Measurements from ENCODE around the gene TPRX1. TPM values are rescaled to one million over a fixed set of nuclear protein-coding genes. Genes with fewer than 3 reads are reported as not detected.
A peak's percentile ranks its signal among the peaks of the same experiment; 100 is the strongest.

TPRX1 gene
- total and polyA plus RNA-seq, 2 donors (not counting 1 experiment from before 2014, with no cell fraction given): not detected

DNA sequence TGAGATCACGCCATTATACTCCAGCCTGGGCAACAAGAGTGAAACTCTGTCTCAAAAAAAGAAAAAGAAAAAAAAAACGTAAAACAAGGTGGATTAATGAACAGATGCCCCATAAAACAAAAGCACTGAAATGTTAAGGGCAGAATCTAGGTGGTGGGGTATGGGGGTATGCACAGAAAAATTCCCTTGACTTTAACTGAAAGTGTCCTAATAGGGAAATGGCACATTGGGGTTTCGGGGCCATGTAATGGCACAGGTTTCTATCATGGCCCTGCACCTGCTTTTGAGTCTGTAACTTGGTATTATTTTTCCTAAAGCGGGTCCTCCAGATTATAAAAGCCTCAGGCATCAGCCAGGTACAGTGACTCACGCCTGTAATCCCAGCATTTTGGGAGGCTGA is 42.8 kb downstream of the TPRX1 start:
- no peak for ATAC-seq (ENCODE audit: low read depth)
- no peak overlapping the region for H3K4me3 Mint-ChIP-seq

GRCh38 chr19:47760632-47760999 is 43.7 kb downstream of the TPRX1 start:
- TF ChIP-seq CTCF (IDR thresholded peaks at IDR 0.05) (no peak), EZH2 (IDR thresholded peaks at IDR 0.05; ENCODE audit: borderline replicate concordance, insufficient read depth, low read depth, low read length, poor library complexity, severe bottlenecking) (no peak)
- H3K9me3 Mint-ChIP-seq (ENCODE audit: insufficient read depth): no peaks in the 10 kb centered on the region
- no peaks in the 10 kb centered on the region for H3K4me1 ChIP-seq (ENCODE audit: control insufficient read depth in 2 of 2, insufficient read depth in 2 of 2, low read length in 2 of 2)
- no peak overlapping the region for H3K27ac ChIP-seq (ENCODE audit: low read length in 2 of 2)
- WGBS (ENCODE audit: insufficient coverage): 75% methylated on average over 4 of the region's 5 CpGs
- peaks cover 0 to 5% (median 2%) of the 10 kb centered on the region in 3 donors for H3K9me3 ChIP-seq (ENCODE audit: control extremely low read depth in 1 of 3, control insufficient read depth in 2 of 3, insufficient read depth in 1 of 3, low read length in 2 of 3)
- H3K27ac Mint-ChIP-seq: no peak overlapping the region
- no peak overlapping the region for H3K4me3 ChIP-seq (ENCODE audit: control extremely low read depth in 1 of 5, extremely low read depth in 1 of 5, insufficient read depth in 1 of 5, low read depth in 2 of 5, low read length in 4 of 5)
- H3K4me2 ChIP-seq (replicated peaks; ENCODE audit: low read depth, low read length, poor library complexity, severe bottlenecking): no peak overlapping the region
- no peaks in the 10 kb centered on the region for H3K4me1 Mint-ChIP-seq
- CTCF ChIA-PET: no interaction called here
- peaks cover 8% of the 10 kb centered on the region for H4K20me1 ChIP-seq (ENCODE audit: control insufficient read depth, insufficient read depth, low read length, poor library complexity, severe bottlenecking)
- intact Hi-C loops (cut with micrococcal nuclease): no loop called here
- H3K4me3 Mint-ChIP-seq: no peak overlapping the region
- no peaks in the 10 kb centered on the region for H3K79me2 ChIP-seq (ENCODE audit: control insufficient read depth, insufficient read depth, low read length)
- H2AFZ ChIP-seq (ENCODE audit: insufficient read depth, low read depth, low read length, poor library complexity, severe bottlenecking): no peak overlapping the region
- peaks cover 0 to 31% of the 10 kb centered on the region in 2 experiments for H3K36me3 ChIP-seq (replicated peaks in 1 of 2; ENCODE audit: control extremely low read depth in 1 of 2, control insufficient read depth in 1 of 2, extremely low read depth in 1 of 2, insufficient read depth in 2 of 2, low read length in 1 of 2)
- no peaks in the 10 kb centered on the region for H3K27me3 ChIP-seq (replicated peaks in 1 of 4; ENCODE audit: control extremely low read depth in 1 of 4, control insufficient read depth in 3 of 4, insufficient read depth in 4 of 4, low read length in 3 of 4)
- H3K27me3 Mint-ChIP-seq: no peaks in the 10 kb centered on the region
- POLR2A ChIA-PET: no interaction called here
- ATAC-seq (ENCODE audit: low read depth): no peak
- H3K9ac ChIP-seq (ENCODE audit: low read length): no peak overlapping the region
- DNase-seq: peak; percentile 18

More for the DNA sequence above, 42.8 kb downstream of the TPRX1 start:
- Histone ChIP-seq H3K4me2 (replicated peaks; ENCODE audit: low read depth, low read length, poor library complexity, severe bottlenecking) (no peak overlapping the region), H4K20me1 (ENCODE audit: control insufficient read depth, insufficient read depth, low read length, poor library complexity, severe bottlenecking) (no peaks in the 10 kb centered on the region), H3K4me1 (ENCODE audit: control insufficient read depth in 2 of 2, insufficient read depth in 2 of 2, low read length in 2 of 2) (no peaks in the 10 kb centered on the region), H3K79me2 (ENCODE audit: control insufficient read depth, insufficient read depth, low read length) (no peaks in the 10 kb centered on the region), H3K27me3 (replicated peaks in 1 of 4; ENCODE audit: control extremely low read depth in 1 of 4, control insufficient read depth in 3 of 4, insufficient read depth in 4 of 4, low read length in 3 of 4) (no peaks in the 10 kb centered on the region), H3K36me3 (replicated peaks in 1 of 2; ENCODE audit: control extremely low read depth in 1 of 2, control insufficient read depth in 1 of 2, extremely low read depth in 1 of 2, insufficient read depth in 2 of 2, low read length in 1 of 2) (peaks cover 0 to 21% of the 10 kb centered on the region in 2 experiments), H3K9me3 (ENCODE audit: control extremely low read depth in 1 of 3, control insufficient read depth in 2 of 3, insufficient read depth in 1 of 3, low read length in 2 of 3) (peaks cover 0 to 5% (median 2%) of the 10 kb centered on the region in 3 donors), H3K27ac (ENCODE audit: low read length in 2 of 2) (no peak overlapping the region), H3K4me3 (ENCODE audit: control extremely low read depth in 1 of 5, extremely low read depth in 1 of 5, insufficient read depth in 1 of 5, low read depth in 2 of 5, low read length in 4 of 5) (no peak overlapping the region), H3K9ac (ENCODE audit: low read length) (no peak overlapping the region), H2AFZ (ENCODE audit: insufficient read depth, low read depth, low read length, poor library complexity, severe bottlenecking) (no peak overlapping the region)
- WGBS (ENCODE audit: insufficient coverage): 90% methylated on average over 2 of the region's 5 CpGs
- no peaks in the 10 kb centered on the region for H3K9me3 Mint-ChIP-seq (ENCODE audit: insufficient read depth)
- no peaks in the 10 kb centered on the region for H3K27me3 Mint-ChIP-seq
- TF ChIP-seq EZH2 (IDR thresholded peaks at IDR 0.05; ENCODE audit: borderline replicate concordance, insufficient read depth, low read depth, low read length, poor library complexity, severe bottlenecking): no peak
- no peak for TF ChIP-seq CTCF (IDR thresholded peaks at IDR 0.05)
- no peak overlapping the region for H3K27ac Mint-ChIP-seq
- ChIA-PET POLR2A (no interaction called here), CTCF (no interaction called here)
- DNase-seq: peak; percentile 29
- no peaks in the 10 kb centered on the region for H3K4me1 Mint-ChIP-seq
- intact Hi-C loops (cut with micrococcal nuclease): no loop called here

Measured in B cell (primary cell).